Measurements from ENCODE around the gene EIF4E2. TPM values are rescaled to one million over a fixed set of nuclear protein-coding genes. Genes with fewer than 3 reads are reported as not detected.
"Not testable (repeated sequence)": the region's sequence is repeated elsewhere in the genome, so short reads cannot be mapped to it uniquely, and the experiment has no call there.

Gene EIF4E2
- total RNA-seq, 2 experiments from 2014 or later, result 70.1 to 71.8 TPM

DNA sequence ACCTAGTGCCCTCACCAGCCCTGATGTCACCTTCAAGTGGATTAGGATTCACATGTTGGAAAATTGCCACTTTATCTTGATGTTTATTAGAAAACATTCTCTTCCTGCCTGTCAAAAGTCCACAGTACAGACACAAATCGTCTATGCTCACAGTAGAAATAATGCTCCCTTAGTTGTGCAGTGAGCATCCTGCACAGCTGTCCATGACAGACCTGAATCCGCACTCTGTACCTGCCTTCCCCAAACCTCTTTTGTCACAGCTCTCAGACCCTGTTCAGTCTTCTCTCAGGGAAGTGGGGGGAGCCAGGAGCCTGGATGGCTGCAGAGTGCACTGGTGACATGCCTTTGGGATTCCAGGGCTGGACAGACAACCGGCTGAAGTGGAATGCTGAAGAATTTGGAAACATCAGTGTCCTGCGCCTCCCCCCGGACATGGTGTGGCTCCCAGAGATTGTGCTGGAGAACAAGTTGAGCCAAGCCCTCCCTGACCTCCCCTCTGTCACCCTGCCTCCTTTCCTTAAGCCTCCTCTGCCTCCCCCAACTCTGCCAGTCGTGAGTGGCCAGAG, 22.5 kb upstream of the EIF4E2 start:
- Mint-ChIP-seq H3K9me3 (no peaks in the 10 kb centered on the region), H3K4me1 (peaks cover 7% of the 10 kb centered on the region), H3K4me3 (no peak overlapping the region), H3K36me3 (no peaks in the 10 kb centered on the region), H3K27ac (no peak overlapping the region), H3K27me3 (peaks cover 30% of the 10 kb centered on the region)
- no peak for DNase-seq

- Mint-ChIP-seq H3K36me3 (no peaks in the 10 kb centered on the region), H3K4me3 (no peak overlapping the region), H3K4me1 (peaks cover 7% of the 10 kb centered on the region), H3K9me3 (no peaks in the 10 kb centered on the region), H3K27ac (no peak overlapping the region), H3K27me3 (peaks cover 25% of the 10 kb centered on the region)
- no peak for DNase-seq
These were observed 21.6 kb upstream of the EIF4E2 start for GRCh38 chr2:232528746-232529460.

DNA sequence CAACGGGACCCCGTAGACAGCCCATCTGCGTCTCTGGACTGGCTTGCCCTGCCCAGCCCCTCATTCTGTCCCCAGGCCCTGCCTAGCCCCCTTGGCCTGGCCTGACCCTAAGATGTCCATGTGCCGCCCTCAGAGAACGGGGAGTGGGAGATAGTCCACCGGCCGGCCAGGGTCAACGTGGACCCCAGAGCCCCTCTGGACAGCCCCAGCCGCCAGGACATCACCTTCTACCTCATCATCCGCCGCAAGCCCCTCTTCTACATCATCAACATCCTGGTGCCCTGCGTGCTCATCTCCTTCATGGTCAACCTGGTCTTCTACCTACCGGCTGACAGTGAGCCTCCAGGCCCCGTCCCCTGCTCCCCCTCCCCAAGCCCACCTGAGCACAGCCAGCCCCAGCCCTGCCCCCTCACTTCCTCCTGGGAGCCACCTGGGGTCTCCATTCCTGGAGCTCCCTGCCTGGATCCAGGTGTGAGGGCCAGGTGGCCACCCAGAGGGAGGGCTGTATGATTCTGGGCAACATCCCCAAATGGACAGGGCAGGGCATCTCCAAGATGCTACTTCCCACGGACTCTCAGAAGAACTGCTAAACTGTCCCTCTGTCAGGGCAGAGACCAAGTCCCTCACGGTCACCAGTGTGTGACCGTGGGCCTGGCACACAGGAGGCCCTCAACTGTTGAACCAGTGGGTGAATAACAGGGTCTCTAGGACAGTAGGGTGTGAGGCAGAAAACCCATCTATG, 20.5 kb upstream of the EIF4E2 start:
- no peaks in the 10 kb centered on the region for H3K9me3 Mint-ChIP-seq
- H3K36me3 Mint-ChIP-seq, result no peaks in the 10 kb centered on the region
- peaks cover 7% of the 10 kb centered on the region for H3K4me1 Mint-ChIP-seq
- H3K4me3 Mint-ChIP-seq, result no peak overlapping the region
- DNase-seq, result no peak
- H3K27me3 Mint-ChIP-seq, result peaks cover 16% of the 10 kb centered on the region
- H3K27ac Mint-ChIP-seq, result no peak overlapping the region

DNA sequence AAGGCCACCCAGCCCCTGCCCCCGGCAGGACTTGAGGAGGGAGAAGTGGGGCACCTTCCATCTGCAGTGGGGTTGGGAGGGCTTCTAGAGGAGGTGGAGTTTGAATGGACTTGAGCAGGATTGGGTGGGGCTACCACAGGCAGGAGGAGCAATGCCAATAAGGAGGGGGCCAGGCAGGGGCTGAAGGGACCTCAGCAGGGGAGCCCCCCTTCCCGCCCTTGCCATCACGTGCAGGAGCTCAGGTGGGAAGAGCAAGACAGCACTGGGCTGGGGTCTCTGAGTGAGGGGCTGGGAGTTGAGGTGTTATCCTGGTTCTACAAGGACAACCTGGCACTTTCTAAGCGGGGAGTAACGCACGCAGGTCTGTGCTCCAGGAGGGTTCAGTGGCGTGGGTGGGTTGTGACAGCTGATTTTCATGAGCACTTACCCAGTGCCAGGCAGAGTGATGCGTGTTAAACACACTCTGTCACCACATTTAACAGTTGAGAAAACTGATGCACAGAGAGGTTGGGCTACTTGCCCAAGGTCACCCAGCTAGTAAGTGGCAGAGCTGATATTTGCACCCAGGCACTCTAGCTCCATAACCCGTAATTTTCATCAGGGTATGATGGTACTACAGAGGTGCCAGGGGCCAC, 19.7 kb upstream of the EIF4E2 start:
- H3K4me3 Mint-ChIP-seq, result no peak overlapping the region
- peaks cover 15% of the 10 kb centered on the region for H3K27me3 Mint-ChIP-seq
- no peaks in the 10 kb centered on the region for H3K9me3 Mint-ChIP-seq
- peaks cover 7% of the 10 kb centered on the region for H3K4me1 Mint-ChIP-seq
- no peak for DNase-seq
- H3K27ac Mint-ChIP-seq, result no peak overlapping the region
- no peaks in the 10 kb centered on the region for H3K36me3 Mint-ChIP-seq

DNA sequence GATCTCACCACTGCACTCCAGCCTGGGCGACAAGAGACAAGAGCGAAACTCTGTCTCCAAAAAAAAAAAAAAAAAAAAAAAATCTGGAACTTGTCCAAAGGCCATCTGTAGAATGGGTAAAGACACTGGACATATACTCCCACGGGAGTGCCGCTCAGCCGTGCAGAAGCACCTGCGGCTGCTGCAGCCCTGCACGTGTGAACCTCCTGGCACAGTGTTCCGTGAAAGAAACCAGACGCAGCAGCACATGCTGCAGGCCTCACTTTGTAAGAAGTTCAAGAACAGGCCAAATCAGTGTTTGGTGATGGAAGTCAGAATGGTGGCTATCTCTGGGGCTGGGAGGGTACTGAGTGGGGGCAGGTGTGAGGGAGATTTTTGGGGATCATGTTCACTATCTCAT, 18.1 kb upstream of the EIF4E2 start:
- no peak for DNase-seq
- H3K9me3 Mint-ChIP-seq, result no peaks in the 10 kb centered on the region
- H3K4me3 Mint-ChIP-seq, result no peak overlapping the region
- H3K27ac Mint-ChIP-seq, result no peak overlapping the region
- no peaks in the 10 kb centered on the region for H3K36me3 Mint-ChIP-seq
- H3K27me3 Mint-ChIP-seq, result peaks cover 6% of the 10 kb centered on the region
- peaks cover 7% of the 10 kb centered on the region for H3K4me1 Mint-ChIP-seq

DNA sequence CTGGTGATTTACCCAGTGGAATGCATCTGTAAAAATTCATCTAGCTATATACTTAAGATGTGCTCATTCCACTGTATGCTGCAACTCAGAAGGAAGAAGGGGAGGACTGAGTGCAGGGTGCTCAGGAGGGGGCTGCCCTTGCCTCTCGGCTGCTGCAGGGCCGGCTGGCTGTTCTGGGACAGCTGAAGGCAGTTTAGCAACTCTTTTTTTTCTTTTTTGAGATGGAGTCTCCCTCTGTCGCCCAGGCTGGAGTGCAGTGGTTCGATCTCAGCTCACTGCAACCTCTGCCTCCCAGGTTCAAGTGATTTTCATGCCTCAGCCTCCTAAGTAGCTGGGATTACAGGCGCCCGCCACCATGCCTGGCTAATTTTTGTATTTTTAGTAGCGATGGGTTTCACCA, 17.7 kb upstream of the EIF4E2 start:
- H3K4me3 Mint-ChIP-seq, H3K27me3 Mint-ChIP-seq, H3K4me1 Mint-ChIP-seq, H3K9me3 Mint-ChIP-seq, H3K36me3 Mint-ChIP-seq, H3K27ac Mint-ChIP-seq, DNase-seq: not testable (repeated sequence)

DNA sequence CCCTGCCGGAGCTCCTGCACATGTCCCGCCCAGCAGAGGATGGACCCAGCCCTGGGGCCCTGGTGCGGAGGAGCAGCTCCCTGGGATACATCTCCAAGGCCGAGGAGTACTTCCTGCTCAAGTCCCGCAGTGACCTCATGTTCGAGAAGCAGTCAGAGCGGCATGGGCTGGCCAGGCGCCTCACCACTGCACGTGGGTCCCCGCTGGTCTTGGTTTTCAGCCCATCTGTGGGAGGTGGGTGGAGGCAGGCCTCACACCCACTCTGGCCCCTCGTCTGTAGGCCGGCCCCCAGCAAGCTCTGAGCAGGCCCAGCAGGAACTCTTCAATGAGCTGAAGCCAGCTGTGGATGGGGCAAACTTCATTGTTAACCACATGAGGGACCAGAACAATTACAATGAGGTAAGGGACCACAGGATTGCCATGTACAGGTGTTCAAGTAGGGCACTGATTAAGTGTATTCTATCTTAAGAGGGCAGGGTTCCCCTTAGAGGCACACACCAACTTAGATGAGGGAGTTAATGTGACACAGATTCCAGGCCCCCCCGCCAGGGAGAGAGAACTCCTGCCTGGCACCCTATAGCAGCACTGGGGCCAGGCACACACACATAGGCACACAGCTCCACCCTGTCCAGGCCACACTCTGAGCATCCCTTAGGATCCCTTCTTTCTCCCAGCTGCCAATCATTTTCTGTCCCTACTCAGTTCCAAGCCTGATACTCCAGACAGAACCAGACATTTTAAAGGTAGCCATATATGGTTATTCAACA, 16.4 kb upstream of the EIF4E2 start:
- Mint-ChIP-seq H3K4me3 (no peak overlapping the region), H3K4me1 (peaks cover 8% of the 10 kb centered on the region), H3K9me3 (no peaks in the 10 kb centered on the region), H3K36me3 (no peaks in the 10 kb centered on the region), H3K27ac (no peak overlapping the region), H3K27me3 (peaks cover 12% of the 10 kb centered on the region)
- DNase-seq, result no peak

- Mint-ChIP-seq H3K27ac (no peak overlapping the region), H3K4me3 (no peak overlapping the region), H3K9me3 (no peaks in the 10 kb centered on the region), H3K4me1 (peaks cover 8% of the 10 kb centered on the region), H3K36me3 (no peaks in the 10 kb centered on the region), H3K27me3 (peaks cover 12% of the 10 kb centered on the region)
- no peak for DNase-seq
These were observed 15.4 kb upstream of the EIF4E2 start for GRCh38 chr2:232534940-232535651.

DNA sequence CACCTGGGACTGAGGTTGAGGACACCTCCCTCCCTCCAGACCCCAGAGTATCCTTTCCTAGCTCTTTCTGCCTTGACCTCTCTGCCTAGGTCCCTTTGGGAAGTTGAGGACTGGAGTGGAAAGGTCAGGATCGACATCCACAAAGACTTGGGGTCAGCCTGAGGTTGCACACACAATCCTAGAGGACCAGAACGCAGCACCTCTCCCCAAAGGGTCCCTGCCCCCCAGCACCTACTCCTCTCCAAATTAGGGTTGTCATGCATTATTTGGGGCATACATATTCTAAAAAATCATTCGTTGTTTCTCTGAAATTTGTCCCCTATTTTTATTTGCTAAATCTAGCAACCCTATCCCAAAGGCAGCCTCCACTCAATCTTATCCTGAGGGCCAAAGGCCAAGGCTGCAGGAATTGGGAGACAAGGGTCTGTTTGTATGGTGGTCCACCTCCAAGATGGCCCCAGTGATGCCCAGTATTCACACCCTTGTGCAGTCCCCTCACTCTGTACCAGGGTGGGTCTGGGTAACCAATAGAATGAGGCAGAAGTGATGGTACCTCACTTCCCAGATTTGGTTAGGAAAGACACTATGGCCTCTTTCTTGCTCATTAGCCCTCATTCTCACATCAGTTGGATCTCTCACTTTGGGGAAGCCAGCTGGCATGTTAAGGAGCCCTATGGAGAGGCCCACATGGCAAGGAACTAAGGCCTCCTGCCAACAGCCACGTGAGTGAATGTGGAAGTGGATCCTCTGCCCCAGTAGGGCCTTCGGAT, 14.5 kb upstream of the EIF4E2 start:
- Mint-ChIP-seq H3K27ac (no peak overlapping the region), H3K9me3 (no peaks in the 10 kb centered on the region), H3K27me3 (peaks cover 6% of the 10 kb centered on the region), H3K4me1 (peaks cover 8% of the 10 kb centered on the region), H3K4me3 (no peak overlapping the region), H3K36me3 (no peaks in the 10 kb centered on the region)
- no peak for DNase-seq

GRCh38 chr2:232537079-232537478, 13.4 kb upstream of the EIF4E2 start:
- Mint-ChIP-seq H3K36me3 (no peaks in the 10 kb centered on the region), H3K27me3 (peaks cover 6% of the 10 kb centered on the region), H3K4me1 (peaks cover 8% of the 10 kb centered on the region), H3K9me3 (no peaks in the 10 kb centered on the region), H3K4me3 (no peak overlapping the region), H3K27ac (no peak overlapping the region)
- no peak for DNase-seq

- Mint-ChIP-seq H3K36me3 (no peaks in the 10 kb centered on the region), H3K27ac (no peak overlapping the region), H3K27me3 (peaks cover 6% of the 10 kb centered on the region), H3K4me1 (peaks cover 8% of the 10 kb centered on the region), H3K4me3 (no peak overlapping the region), H3K9me3 (no peaks in the 10 kb centered on the region)
- DNase-seq, result no peak
These were observed 13.0 kb upstream of the EIF4E2 start for GRCh38 chr2:232537499-232537898.

GRCh38 chr2:232538671-232539070, 11.8 kb upstream of the EIF4E2 start:
- DNase-seq, result no peak
- Mint-ChIP-seq H3K27me3 (peaks cover 6% of the 10 kb centered on the region), H3K4me1 (peaks cover 8% of the 10 kb centered on the region), H3K9me3 (no peaks in the 10 kb centered on the region), H3K27ac (no peak overlapping the region), H3K4me3 (no peak overlapping the region), H3K36me3 (no peaks in the 10 kb centered on the region)

GRCh38 chr2:232539298-232540231, 10.9 kb upstream of the EIF4E2 start, which contains the start of gene CHRNG:
TSS of gene CHRNG (plus strand) at chr2:232539692. CDS start at chr2:232539748, 56 bp downstream.
- DNase-seq, result no peak
- Mint-ChIP-seq H3K9me3 (no peaks in the 10 kb centered on the region), H3K27ac (no peak within 1 kb of the TSS), H3K36me3 (peaks cover 3% of the 10 kb centered on the region), H3K4me3 (no peak within 1 kb of the TSS), H3K4me1 (peaks cover 8% of the 10 kb centered on the region), H3K27me3 (peaks cover 6% of the 10 kb centered on the region)
